Fibroblast of lung (primary cell): Measurements from ENCODE around the gene CD244.
"Not testable (repeated sequence)": the region's sequence is repeated elsewhere in the genome, so short reads cannot be mapped to it uniquely, and the experiment has no call there.

ENCODE experiments used
- CTCF ChIP-seq, 2 donors: IDR thresholded peaks in 1 of 2; conservative IDR thresholded peaks in 1 of 2; 1 replicate in 1 of 2; 2 replicates in 1 of 2; pipeline ENCODE4 v1.5.1; 2011 to 2012; ENCODE audit warnings: low read length in 2 of 2, control low read depth in 1 of 2, inconsistent platforms in 1 of 2, low read depth in 1 of 2, mild to moderate bottlenecking in 1 of 2
- EZH2 ChIP-seq: IDR thresholded peaks from 2 replicates; pipeline ENCODE4 v1.5.1; 2012; ENCODE audit warnings: low read length, control low read depth, mild to moderate bottlenecking; ENCODE audit errors: missing control alignments

DNA sequence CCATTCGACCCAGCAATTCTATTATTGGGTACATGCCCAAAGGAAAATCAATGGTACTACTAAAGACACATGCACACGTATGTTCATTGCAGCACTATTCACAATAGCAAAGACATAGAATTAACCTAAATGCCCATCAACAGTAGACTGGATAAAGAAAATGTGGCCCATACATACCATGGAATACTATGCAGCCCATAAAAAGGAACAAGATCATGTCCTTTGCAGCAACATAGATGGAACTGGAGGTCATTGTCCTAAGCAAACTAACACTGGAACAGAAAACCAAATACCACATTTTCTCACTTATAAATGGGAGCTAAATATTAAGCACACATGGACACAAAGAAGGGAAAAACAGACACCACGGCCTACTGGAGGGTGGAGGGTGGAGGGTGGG, 38.0 kb upstream of the CD244 start:
- TF ChIP-seq CTCF (conservative IDR thresholded peaks at IDR 0.05 in 1 of 2, IDR thresholded peaks at IDR 0.05 in 1 of 2; ENCODE audit: low read depth in 1 of 2, low read length in 2 of 2); EZH2: not testable (repeated sequence)
